ENCODE measurements around the gene PPHLN1.
"Not testable (repeated sequence)": the region's sequence is repeated elsewhere in the genome, so short reads cannot be mapped to it uniquely, and the experiment has no call there.

The PPHLN1 gene

GRCh38 chr12:42326541-42327226, 717 bp downstream of the PPHLN1 start:
- H3K4me3 ChIP-seq (ENCODE audit: low read length) = peak overlapping the region; percentile 53
- peaks cover 33% of the 10 kb centered on the region for H3K4me1 ChIP-seq (ENCODE audit: control insufficient read depth, insufficient read depth, low read length)
- no peaks in the 10 kb centered on the region for H3K9me3 ChIP-seq (ENCODE audit: control insufficient read depth, low read length)
- H3K9ac ChIP-seq (ENCODE audit: low read length) = peak overlapping the region; percentile 83
- H3K36me3 ChIP-seq (ENCODE audit: control insufficient read depth, insufficient read depth, low read length) = no peaks in the 10 kb centered on the region
- no peaks in the 10 kb centered on the region for H3K27me3 ChIP-seq (ENCODE audit: control insufficient read depth, insufficient read depth, low read length)

DNA sequence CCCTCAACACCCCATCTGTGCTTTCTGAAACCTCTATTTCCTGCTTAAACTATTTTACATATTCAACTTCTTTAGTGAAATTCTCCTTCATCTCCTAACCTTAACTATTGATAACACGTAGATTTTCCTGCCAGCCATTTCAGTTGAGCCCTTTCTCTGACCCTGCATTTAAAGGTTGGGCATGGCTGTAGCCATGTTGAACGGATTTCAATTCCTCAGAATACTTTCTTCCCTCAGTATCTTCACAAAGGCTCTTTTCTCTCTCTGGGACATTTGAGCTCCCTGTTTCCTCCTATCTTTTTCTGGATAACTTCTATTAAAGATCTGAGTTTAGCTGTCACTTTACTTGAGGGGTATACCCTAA, 1.2 kb downstream of the PPHLN1 start:
- peaks cover 33% of the 10 kb centered on the region for H3K4me1 ChIP-seq (ENCODE audit: control insufficient read depth, insufficient read depth, low read length)
- H3K27me3 ChIP-seq (ENCODE audit: control insufficient read depth, insufficient read depth, low read length) = no peaks in the 10 kb centered on the region
- no peaks in the 10 kb centered on the region for H3K9me3 ChIP-seq (ENCODE audit: control insufficient read depth, low read length)
- H3K9ac ChIP-seq (ENCODE audit: low read length) = peak overlapping the region; percentile 83
- H3K4me3 ChIP-seq (ENCODE audit: low read length) = peak overlapping the region; percentile 53
- H3K36me3 ChIP-seq (ENCODE audit: control insufficient read depth, insufficient read depth, low read length) = no peaks in the 10 kb centered on the region

GRCh38 chr12:42330097-42330496, 4.1 kb downstream of the PPHLN1 start:
- H3K9me3 ChIP-seq (ENCODE audit: control insufficient read depth, low read length); H3K27me3 ChIP-seq (ENCODE audit: control insufficient read depth, insufficient read depth, low read length); H3K9ac ChIP-seq (ENCODE audit: low read length); H3K4me3 ChIP-seq (ENCODE audit: low read length); H3K36me3 ChIP-seq (ENCODE audit: control insufficient read depth, insufficient read depth, low read length): not testable (repeated sequence)
- peaks cover 19% of the 10 kb centered on the region for H3K4me1 ChIP-seq (ENCODE audit: control insufficient read depth, insufficient read depth, low read length)

DNA sequence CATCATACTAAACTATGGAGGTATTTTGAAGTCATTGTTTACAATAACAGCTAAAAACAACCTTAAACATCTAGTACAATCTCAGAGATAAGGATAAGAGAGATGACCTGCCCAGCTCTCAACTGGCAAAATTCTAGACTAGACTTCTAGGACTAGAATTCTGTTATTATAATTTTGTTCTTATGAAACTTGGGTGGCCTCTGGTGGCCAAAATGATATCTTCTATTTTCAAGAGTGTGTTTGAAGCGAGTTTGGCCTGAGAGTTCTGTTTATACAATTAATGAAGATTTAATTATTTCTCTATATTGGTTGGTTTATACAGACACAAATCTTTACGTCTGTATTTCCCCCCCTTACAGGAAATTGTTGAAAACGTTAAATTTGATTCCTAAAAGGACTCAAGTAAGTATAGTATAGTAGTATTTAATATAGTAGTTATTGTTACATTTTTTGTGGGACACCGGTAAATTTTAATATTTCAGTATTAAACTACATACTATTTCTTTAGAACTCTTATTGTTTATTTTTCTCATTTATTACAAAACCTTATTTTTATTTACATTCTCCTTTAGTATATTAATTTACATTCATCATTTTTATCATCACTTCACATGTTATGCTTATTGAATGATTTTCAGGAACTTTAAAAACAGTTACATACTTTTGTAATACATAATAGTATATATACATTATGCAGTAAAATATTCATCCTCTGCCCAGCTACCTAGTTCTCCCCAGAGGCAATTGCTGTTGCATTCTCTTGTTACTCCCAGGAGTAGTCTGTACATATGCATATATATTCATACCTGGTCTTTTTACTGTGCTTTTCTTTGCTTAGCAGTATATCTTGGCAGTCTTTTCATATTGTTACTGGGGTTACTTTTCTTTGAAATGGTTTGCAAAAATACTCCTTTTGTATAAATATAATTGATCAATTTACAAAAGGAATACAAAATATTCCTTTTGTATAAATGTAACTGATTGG, 6.6 kb downstream of the PPHLN1 start:
- peaks cover 4% of the 10 kb centered on the region for H3K36me3 ChIP-seq (ENCODE audit: control insufficient read depth, insufficient read depth, low read length)
- H3K4me1 ChIP-seq (ENCODE audit: control insufficient read depth, insufficient read depth, low read length) = peaks cover 5% of the 10 kb centered on the region
- no peaks in the 10 kb centered on the region for H3K9me3 ChIP-seq (ENCODE audit: control insufficient read depth, low read length)
- H3K4me3 ChIP-seq (ENCODE audit: low read length) = no peak overlapping the region
- H3K27me3 ChIP-seq (ENCODE audit: control insufficient read depth, insufficient read depth, low read length) = no peaks in the 10 kb centered on the region
- H3K9ac ChIP-seq (ENCODE audit: low read length) = no peak overlapping the region

DNA sequence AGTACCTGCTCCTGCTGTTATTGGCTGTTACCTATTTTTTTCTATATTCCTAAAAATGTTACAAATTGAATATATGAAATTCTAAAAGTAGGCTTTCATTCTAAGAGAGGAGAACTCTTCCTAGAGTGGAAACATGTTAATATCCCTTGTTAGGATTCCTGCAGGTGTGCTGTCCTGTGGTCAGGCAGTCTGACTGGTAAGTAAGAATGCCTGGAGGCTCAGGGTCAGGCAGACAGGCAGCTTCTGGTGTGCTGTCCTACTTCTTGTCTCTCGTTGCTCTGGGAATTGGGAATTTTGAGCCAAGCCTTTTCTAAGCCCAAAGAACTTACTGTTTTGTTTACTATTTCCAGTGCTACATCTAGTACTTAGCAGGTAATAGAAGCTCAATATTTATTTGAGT, 10.3 kb downstream of the PPHLN1 start:
- Histone ChIP-seq H3K4me3 (ENCODE audit: low read length) (no peak overlapping the region), H3K9me3 (ENCODE audit: control insufficient read depth, low read length) (no peaks in the 10 kb centered on the region), H3K4me1 (ENCODE audit: control insufficient read depth, insufficient read depth, low read length) (no peaks in the 10 kb centered on the region), H3K9ac (ENCODE audit: low read length) (no peak overlapping the region), H3K27me3 (ENCODE audit: control insufficient read depth, insufficient read depth, low read length) (no peaks in the 10 kb centered on the region), H3K36me3 (ENCODE audit: control insufficient read depth, insufficient read depth, low read length) (peaks cover 4% of the 10 kb centered on the region)

DNA sequence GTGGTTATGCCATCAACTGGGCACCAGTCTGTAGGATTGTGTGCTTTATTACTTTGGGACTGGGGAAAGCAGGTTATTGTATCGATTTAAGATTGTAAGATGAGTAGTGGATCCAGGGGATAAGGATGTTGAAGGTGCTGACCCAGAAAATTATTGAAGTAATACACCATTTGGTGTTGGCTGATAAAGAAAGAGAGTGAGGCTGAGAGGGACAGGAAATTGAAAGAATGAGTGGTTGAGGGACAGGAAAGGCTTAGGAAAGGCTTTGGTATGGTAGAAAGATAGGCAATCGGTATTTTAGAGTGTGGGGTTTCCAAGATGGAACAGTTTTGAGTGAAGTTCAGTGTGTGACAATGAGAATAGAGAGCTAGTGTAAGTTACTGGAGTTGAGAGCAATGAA, 12.3 kb downstream of the PPHLN1 start:
- Histone ChIP-seq H3K36me3 (ENCODE audit: control insufficient read depth, insufficient read depth, low read length) (peaks cover 4% of the 10 kb centered on the region), H3K4me1 (ENCODE audit: control insufficient read depth, insufficient read depth, low read length) (no peaks in the 10 kb centered on the region), H3K4me3 (ENCODE audit: low read length) (no peak overlapping the region), H3K9me3 (ENCODE audit: control insufficient read depth, low read length) (no peaks in the 10 kb centered on the region), H3K27me3 (ENCODE audit: control insufficient read depth, insufficient read depth, low read length) (no peaks in the 10 kb centered on the region), H3K9ac (ENCODE audit: low read length) (no peak overlapping the region)

DNA sequence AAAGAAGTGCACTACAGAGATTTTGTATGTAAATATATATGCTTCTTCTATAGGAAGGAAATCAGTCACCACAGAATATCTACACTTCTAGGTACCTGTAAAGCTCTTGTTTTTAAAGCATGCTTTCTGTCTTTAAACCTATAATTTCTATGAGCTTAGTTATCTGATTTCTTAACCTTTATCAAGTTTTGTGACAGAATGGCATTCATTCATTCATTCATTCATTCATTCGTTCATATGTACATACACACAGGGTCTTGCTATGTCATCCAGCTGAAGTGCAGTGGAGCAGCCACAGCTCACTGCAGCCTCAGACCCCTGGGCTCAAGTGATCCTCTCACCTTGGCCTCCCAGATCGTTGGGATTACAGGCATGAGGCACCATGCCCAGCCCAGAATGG, 16.1 kb downstream of the PPHLN1 start:
- no peaks in the 10 kb centered on the region for H3K27me3 ChIP-seq (ENCODE audit: control insufficient read depth, insufficient read depth, low read length)
- H3K4me3 ChIP-seq (ENCODE audit: low read length) = no peak overlapping the region
- no peaks in the 10 kb centered on the region for H3K9me3 ChIP-seq (ENCODE audit: control insufficient read depth, low read length)
- H3K4me1 ChIP-seq (ENCODE audit: control insufficient read depth, insufficient read depth, low read length) = no peaks in the 10 kb centered on the region
- no peak overlapping the region for H3K9ac ChIP-seq (ENCODE audit: low read length)
- no peaks in the 10 kb centered on the region for H3K36me3 ChIP-seq (ENCODE audit: control insufficient read depth, insufficient read depth, low read length)

- Histone ChIP-seq H3K9me3 (ENCODE audit: control insufficient read depth, low read length) (no peaks in the 10 kb centered on the region), H3K36me3 (ENCODE audit: control insufficient read depth, insufficient read depth, low read length) (no peaks in the 10 kb centered on the region), H3K4me3 (ENCODE audit: low read length) (no peak overlapping the region), H3K9ac (ENCODE audit: low read length) (no peak overlapping the region), H3K27me3 (ENCODE audit: control insufficient read depth, insufficient read depth, low read length) (no peaks in the 10 kb centered on the region), H3K4me1 (ENCODE audit: control insufficient read depth, insufficient read depth, low read length) (no peaks in the 10 kb centered on the region)
These were observed 17.8 kb downstream of the PPHLN1 start for GRCh38 chr12:42343721-42344120.

DNA sequence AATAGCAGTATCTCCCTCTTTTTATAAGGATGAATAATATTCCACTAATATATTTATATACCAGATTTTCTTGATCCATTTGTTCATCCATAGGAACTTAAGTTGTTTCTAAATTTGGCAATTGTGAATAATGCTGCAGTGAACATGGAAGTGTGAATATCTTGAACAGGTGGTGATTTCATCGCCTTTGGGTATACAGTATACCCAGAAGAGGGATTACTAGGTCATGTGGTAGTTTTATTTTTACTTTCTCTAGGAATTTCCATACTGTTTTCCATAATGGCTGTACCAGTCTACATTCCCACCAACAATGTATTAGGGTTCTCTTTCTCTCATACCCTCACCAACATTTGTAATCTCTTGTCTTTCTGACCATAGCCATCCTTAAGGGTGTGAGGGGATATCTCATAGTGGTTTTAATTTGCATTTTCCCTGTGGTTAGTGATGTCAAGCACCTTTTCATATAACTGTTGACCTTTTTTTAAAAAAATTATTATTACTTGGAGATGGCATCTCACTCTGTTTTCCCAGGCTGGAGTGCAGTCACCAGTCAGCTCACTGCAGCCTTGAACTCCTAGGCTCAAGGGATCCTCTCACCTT, 20.5 kb downstream of the PPHLN1 start:
- Histone ChIP-seq H3K9ac (ENCODE audit: low read length) (no peak overlapping the region), H3K9me3 (ENCODE audit: control insufficient read depth, low read length) (no peaks in the 10 kb centered on the region), H3K4me1 (ENCODE audit: control insufficient read depth, insufficient read depth, low read length) (no peaks in the 10 kb centered on the region), H3K4me3 (ENCODE audit: low read length) (no peak overlapping the region), H3K36me3 (ENCODE audit: control insufficient read depth, insufficient read depth, low read length) (no peaks in the 10 kb centered on the region), H3K27me3 (ENCODE audit: control insufficient read depth, insufficient read depth, low read length) (no peaks in the 10 kb centered on the region)

DNA sequence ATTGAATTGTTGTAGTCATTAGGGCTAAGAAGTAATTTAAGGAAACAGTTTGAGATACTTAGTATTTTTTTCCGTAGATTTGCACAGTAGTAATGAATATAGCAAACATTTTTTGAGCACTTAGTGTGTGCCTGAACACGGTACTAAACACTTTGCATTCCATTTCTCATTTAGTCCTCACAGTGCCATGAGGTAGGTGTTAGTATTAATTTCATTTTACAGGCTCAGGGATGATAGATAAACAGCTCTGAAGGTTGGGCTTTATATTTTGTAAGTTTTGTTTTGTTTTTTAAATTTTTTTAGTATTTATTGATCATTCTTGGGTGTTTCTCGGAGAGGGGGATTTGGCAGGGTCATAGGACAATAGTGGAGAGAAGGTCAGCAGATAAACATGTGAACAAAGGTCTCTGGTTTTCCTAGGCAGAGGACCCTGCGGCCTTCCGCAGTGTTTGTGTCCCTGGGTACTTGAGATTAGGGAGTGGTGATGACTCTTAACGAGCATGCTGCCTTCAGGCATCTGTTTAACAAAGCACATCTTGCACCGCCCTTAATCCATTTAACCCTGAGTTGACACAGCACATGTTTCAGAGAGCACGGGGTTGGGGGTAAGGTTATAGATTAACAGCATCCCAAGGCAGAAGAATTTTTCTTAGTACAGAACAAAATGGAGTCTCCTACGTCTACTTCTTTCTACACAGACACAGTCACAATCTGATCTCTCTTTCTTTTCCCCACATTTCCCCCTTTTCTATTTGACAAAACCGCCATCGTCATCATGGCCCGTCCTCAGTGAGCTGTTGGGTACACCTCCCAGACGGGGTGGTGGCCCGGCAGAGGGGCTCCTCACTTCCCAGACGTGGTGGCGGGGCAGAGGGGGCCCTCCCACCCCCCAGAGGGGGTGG, 23.4 kb downstream of the PPHLN1 start:
- not testable (repeated sequence) for H3K27me3 ChIP-seq (ENCODE audit: control insufficient read depth, insufficient read depth, low read length); H3K4me3 ChIP-seq (ENCODE audit: low read length); H3K9ac ChIP-seq (ENCODE audit: low read length); H3K4me1 ChIP-seq (ENCODE audit: control insufficient read depth, insufficient read depth, low read length); H3K9me3 ChIP-seq (ENCODE audit: control insufficient read depth, low read length); H3K36me3 ChIP-seq (ENCODE audit: control insufficient read depth, insufficient read depth, low read length)

DNA sequence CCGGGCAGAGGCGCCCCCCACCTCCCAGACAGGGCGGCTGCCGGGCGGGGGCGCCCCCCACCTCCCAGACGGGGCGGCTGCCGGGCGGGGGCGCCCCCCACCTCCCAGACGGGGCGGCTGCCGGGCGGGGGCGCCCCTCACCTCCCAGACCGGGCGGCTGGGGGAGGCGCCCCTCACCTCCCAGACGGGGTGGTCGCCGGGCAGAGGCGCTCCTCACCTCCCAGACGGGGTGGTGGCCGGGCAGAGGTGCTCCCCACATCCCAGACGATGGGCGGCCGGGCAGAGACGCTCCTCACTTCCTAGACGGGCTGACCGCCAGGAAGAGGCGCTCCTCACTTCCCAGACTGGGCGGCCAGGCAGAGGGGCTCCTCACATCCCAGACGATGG, 24.0 kb downstream of the PPHLN1 start:
- not testable (repeated sequence) for H3K27me3 ChIP-seq (ENCODE audit: control insufficient read depth, insufficient read depth, low read length); H3K4me3 ChIP-seq (ENCODE audit: low read length); H3K4me1 ChIP-seq (ENCODE audit: control insufficient read depth, insufficient read depth, low read length); H3K36me3 ChIP-seq (ENCODE audit: control insufficient read depth, insufficient read depth, low read length); H3K9ac ChIP-seq (ENCODE audit: low read length); H3K9me3 ChIP-seq (ENCODE audit: control insufficient read depth, low read length)

Measured in mucosa of stomach (tissue), 1 donor.